Ectodermal cell (in vitro differentiated cells): ENCODE measurements around the gene MRPL32.

Experiments
- H3K27ac ChIP-seq: 2 replicates; pipeline ENCODE4 v1.7.0; 2013; ENCODE audit warnings: mild to moderate bottlenecking, low read depth, low read length; ENCODE audit not compliant: insufficient read depth, poor library complexity, severe bottlenecking
- H3K27me3 ChIP-seq: 2 replicates; pipeline ENCODE4 v1.7.0; 2013; ENCODE audit warnings: mild to moderate bottlenecking, low read length; ENCODE audit not compliant: insufficient read depth, control insufficient read depth, poor library complexity, severe bottlenecking
- H3K36me3 ChIP-seq: one replicate; pipeline ENCODE4 v1.7.0; 2013; ENCODE audit warnings: low read length; ENCODE audit not compliant: control insufficient read depth, insufficient read depth
- H3K4me1 ChIP-seq: one replicate; pipeline ENCODE4 v1.7.0; 2013; ENCODE audit warnings: low read length; ENCODE audit not compliant: control insufficient read depth, insufficient read depth
- H3K4me3 ChIP-seq: 2 replicates; pipeline ENCODE4 v1.7.0; 2013; ENCODE audit warnings: low read depth, low read length, control low read depth; ENCODE audit not compliant: insufficient read depth
- H3K9me3 ChIP-seq: 2 replicates; pipeline ENCODE4 v1.7.0; 2013; ENCODE audit warnings: mild to moderate bottlenecking, low read length, moderate library complexity; ENCODE audit not compliant: control insufficient read depth
- WGBS, 2 experiments: methylation state at CpG; one replicate each; pipeline ENCODE4 v1.1.7; 2013; ENCODE audit warnings: missing lambda C conversion rate in 2 of 2; 5-methylcytosine and 5-hydroxymethylcytosine counted together

MRPL32 gene

GRCh38 chr7:42961170-42961569 lies 29.0 kb downstream of the MRPL32 start:
- 92 to 96% methylated on average over 2 of the region's 2 CpGs for WGBS, 2 experiments
- Histone ChIP-seq H3K4me3 (no peak overlapping the region), H3K27ac (no peak overlapping the region), H3K9me3 (no peaks in the 10 kb centered on the region), H3K36me3 (no peaks in the 10 kb centered on the region), H3K4me1 (no peaks in the 10 kb centered on the region), H3K27me3 (no peaks in the 10 kb centered on the region)

DNA sequence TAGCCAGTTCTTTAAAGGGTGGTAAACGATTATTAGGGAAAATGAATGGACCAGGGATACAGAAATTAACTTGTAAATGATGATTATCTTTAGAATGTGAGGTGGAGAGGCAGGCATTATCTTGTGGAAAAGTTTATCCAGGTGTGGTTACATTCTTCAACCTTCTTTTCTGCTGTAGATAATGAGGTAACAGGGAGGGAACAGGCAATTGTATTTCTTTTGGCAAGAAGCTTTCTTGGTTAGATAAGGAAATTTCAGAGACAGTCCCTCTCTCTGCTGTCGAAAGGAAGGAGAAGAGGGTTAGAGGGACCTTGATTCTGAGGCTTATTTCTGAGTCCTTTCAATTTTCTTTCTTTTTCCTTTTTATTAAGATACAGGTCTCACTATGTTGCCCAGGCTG lies 32.1 kb downstream of the MRPL32 start:
- 78 to 93% methylated on average over 2 of the region's 2 CpGs for WGBS, 2 experiments
- Histone ChIP-seq H3K4me3 (no peak overlapping the region), H3K9me3 (no peaks in the 10 kb centered on the region), H3K27ac (no peak overlapping the region), H3K36me3 (no peaks in the 10 kb centered on the region), H3K27me3 (no peaks in the 10 kb centered on the region), H3K4me1 (no peaks in the 10 kb centered on the region)

DNA sequence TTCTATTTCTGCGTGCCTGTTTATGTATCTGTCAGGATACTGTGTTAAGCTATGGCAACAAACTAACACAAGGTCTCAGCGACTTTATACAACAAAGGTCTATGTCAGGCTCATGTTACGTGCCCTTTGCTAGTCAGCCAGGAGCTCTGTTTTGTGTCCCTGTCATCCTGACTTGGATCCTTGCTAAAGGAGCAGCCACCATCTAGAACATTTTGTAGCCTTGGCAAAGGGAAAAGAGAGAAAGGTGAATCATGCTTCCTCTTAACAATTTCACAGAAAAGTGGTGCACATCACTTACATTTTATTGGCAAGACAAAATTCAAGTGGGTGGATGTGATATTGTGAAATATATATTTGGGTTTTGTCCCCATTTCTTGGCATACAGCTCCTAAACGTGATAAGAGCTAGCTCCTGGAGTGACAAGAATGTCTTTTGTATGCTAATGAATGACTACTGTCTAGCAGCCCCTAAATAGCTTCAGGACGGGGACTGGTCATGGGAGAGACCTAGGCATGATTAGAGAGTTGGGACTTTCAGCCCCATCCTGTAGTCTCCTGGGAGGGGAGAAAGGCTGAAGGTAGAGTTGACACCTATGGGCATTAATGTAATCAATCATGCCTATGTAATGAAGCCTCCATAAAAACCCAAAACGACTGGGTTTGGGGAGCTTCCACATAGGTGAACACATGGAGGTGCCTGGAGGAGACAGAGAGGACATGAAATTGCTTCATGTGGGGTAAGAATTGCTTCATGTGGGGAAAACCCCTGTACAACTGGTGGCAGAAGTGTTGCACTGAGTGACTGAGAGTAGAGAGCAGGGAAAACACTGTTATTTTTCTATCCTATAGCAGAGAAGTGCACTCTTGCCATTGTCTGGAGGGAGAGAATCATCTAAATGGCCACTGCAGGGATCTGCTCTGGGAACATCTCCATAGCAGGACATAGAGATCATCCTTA lies 33.0 kb downstream of the MRPL32 start:
- no peak overlapping the region for H3K27ac ChIP-seq
- no peaks in the 10 kb centered on the region for H3K4me1 ChIP-seq
- no peaks in the 10 kb centered on the region for H3K9me3 ChIP-seq
- WGBS, 2 experiments: 54 to 57% methylated on average over 6 of the region's 6 CpGs
- H3K27me3 ChIP-seq: no peaks in the 10 kb centered on the region
- no peaks in the 10 kb centered on the region for H3K36me3 ChIP-seq
- H3K4me3 ChIP-seq: no peak overlapping the region

DNA sequence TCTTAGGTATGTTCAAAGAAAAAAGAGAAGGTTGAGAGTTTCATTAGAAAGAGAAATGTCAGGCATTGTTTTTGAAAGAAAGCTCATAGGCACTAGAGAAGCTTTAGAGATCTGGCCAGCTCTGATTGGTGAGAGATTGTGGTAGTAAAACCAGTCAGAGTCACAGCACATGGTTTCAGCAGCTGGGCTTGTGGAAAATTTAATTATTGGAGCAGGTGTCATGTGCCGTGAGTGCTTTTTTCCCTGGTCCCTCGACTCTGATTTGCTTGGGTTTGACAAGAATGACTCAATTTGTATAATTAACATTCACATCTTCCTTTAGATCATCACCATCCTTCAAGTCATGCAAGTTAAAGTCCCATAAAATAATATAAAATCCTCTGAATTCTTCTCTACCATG lies 35.2 kb downstream of the MRPL32 start:
- Histone ChIP-seq H3K9me3 (no peaks in the 10 kb centered on the region), H3K27ac (no peak overlapping the region), H3K4me1 (no peaks in the 10 kb centered on the region), H3K4me3 (no peak overlapping the region), H3K36me3 (no peaks in the 10 kb centered on the region), H3K27me3 (no peaks in the 10 kb centered on the region)
- WGBS, 2 experiments: 83 to 97% methylated on average over 2 of the region's 2 CpGs

DNA sequence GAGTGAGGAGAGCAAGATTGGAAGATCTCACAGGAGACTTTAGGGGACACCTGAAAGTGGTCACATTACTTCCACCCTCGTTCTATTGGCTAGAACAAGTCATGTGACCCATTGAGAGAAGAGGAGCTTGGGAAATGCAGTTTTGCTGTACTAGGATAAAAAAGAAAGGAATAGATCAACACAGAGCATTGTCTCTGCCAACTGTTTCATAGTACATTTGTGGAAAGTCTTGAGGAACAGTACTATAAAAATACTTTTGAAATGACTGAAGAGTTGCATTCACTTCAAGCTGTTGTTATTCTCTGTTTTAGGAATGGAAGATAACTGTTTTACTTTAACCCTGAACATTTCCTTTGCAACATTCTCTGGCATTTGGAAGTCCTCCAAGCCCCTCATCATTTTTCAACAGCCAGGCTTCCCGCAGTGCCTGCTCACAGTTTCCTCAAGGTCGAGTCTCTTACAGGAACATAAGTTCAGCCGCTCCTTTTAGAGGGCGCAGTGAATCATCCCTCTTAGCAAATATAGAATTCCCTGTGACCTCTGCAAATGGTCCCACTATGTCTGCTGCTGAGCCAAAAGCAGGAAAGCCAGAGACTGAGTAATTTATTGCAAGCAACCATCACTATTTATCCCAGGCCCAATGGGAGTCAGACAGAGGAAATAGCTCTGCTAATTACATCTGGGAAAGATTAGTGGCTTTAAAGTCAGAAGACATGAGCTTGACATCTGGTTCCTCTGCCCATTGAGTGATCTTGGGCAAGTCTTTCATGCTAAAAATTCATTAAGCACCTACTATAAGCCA lies 40.7 kb downstream of the MRPL32 start:
- H3K27ac ChIP-seq: no peak overlapping the region
- H3K27me3 ChIP-seq: no peaks in the 10 kb centered on the region
- H3K4me1 ChIP-seq: no peaks in the 10 kb centered on the region
- H3K36me3 ChIP-seq: no peaks in the 10 kb centered on the region
- 96 to 97% methylated on average over 5 of the region's 5 CpGs for whole genome bisulfite sequencing, 2 experiments
- H3K9me3 ChIP-seq: no peaks in the 10 kb centered on the region
- no peak overlapping the region for H3K4me3 ChIP-seq

- Histone ChIP-seq H3K4me1 (no peaks in the 10 kb centered on the region), H3K27me3 (no peaks in the 10 kb centered on the region), H3K27ac (no peak overlapping the region), H3K4me3 (no peak overlapping the region), H3K9me3 (no peaks in the 10 kb centered on the region), H3K36me3 (no peaks in the 10 kb centered on the region)
- WGBS, 2 experiments: 91 to 96% methylated on average over 3 of the region's 3 CpGs
Measured at GRCh38 chr7:42976371-42976770, 44.2 kb downstream of the MRPL32 start.

DNA sequence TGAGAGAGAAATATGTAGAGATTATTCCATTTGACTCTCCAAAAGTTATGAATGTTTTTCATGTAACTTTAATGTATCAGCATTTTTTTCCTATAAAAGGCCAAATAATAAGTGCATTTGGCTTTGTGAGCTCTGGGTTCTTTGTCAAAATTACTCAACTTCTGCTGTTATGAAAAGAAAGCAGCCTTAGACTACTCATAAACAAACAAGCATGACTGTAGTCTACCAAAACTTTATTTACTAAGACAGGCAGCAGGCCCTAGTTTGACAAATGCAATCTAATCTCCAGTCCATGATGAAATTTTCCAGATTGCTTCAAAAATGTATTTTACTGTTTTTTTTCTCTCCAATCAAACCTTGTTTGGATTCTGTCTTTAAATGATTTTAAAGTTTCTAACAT lies 46.3 kb downstream of the MRPL32 start:
- H3K9me3 ChIP-seq: no peaks in the 10 kb centered on the region

DNA sequence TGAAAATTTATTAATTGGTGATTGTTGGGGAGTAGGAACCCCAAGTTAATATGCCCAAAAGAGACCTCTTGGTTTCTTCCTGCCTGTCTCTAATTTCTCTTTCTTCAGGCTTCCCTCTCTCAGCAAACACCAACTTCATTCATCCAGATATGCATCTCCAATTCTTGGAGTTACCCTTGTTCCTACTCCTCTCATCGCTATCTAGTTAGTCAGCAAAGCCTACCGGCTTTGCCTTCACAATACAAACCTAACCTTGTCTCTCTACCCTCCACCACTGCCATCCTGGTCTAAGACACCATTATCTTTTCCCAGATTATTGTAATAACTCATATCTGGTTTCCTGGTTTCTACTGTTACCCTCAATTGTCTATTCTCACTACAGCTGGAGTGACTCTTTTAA lies 47.9 kb downstream of the MRPL32 start:
- H3K4me3 ChIP-seq: no peak overlapping the region
- H3K9me3 ChIP-seq: no peaks in the 10 kb centered on the region
- H3K27me3 ChIP-seq: no peaks in the 10 kb centered on the region
- H3K4me1 ChIP-seq: no peaks in the 10 kb centered on the region
- WGBS, 2 experiments: 96% methylated on average over 2 of the region's 2 CpGs
- no peaks in the 10 kb centered on the region for H3K36me3 ChIP-seq
- no peak overlapping the region for H3K27ac ChIP-seq

More for the DNA sequence above, 46.3 kb downstream of the MRPL32 start:
- H3K27me3 ChIP-seq: no peaks in the 10 kb centered on the region
- no peak overlapping the region for H3K27ac ChIP-seq
- H3K4me1 ChIP-seq: no peaks in the 10 kb centered on the region
- H3K4me3 ChIP-seq: no peak overlapping the region
- H3K36me3 ChIP-seq: no peaks in the 10 kb centered on the region

DNA sequence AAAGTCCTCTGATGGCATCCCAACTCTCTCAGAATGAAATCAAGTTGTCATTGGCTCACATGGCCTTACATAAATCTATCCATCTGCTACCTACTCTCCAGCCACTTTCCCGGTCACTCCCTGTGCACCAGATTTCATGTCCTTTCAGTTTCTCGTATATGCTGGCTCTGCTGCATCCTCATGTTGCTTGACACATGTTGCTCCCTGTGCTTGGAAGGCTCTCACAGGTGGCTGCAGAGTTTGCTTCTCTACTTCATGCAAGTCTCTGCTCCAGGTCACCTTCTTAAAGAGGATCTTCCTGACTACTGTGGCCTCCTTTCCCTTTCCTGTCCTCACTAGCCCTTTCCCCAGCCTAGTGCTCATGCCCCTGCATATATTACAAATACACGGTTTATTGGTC lies 48.3 kb downstream of the MRPL32 start:
- 93 to 96% methylated on average over 3 of the region's 3 CpGs for WGBS, 2 experiments
- no peak overlapping the region for H3K27ac ChIP-seq
- no peak overlapping the region for H3K4me3 ChIP-seq
- no peaks in the 10 kb centered on the region for H3K27me3 ChIP-seq
- no peaks in the 10 kb centered on the region for H3K4me1 ChIP-seq
- no peaks in the 10 kb centered on the region for H3K36me3 ChIP-seq
- no peaks in the 10 kb centered on the region for H3K9me3 ChIP-seq

DNA sequence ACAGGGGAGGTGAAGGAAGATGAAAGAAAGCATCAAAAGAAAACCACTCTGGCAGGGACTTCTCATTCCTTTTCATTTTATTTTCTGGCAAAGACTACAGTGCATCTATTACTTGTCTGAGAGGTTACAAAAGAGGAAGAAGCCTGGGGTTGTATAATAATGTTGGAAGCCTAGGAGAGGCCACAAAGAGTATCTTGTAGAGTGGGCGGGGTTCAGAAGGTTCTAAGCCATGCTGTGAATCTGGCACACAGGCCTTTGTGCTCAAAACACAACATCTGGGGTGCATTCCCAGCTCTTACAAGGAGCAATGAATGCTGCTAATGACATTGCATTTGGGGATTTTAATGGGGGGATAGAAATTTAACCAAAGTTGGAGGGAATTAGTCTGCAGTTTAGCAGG lies 49.4 kb downstream of the MRPL32 start:
- no peaks in the 10 kb centered on the region for H3K4me1 ChIP-seq
- H3K4me3 ChIP-seq: no peak overlapping the region
- 92 to 95% methylated on average over 1 of the region's 1 CpG for WGBS, 2 experiments
- no peak overlapping the region for H3K27ac ChIP-seq
- H3K36me3 ChIP-seq: no peaks in the 10 kb centered on the region
- no peaks in the 10 kb centered on the region for H3K27me3 ChIP-seq
- no peaks in the 10 kb centered on the region for H3K9me3 ChIP-seq
